GM06990 (cell line): ENCODE measurements around the gene ZFP57.

ENCODE experiments used
- DNase-seq: peaks from one replicate; pipeline ENCODE4 v3.0.0-alpha.2; 2011; ENCODE audit not compliant: insufficient read length; ENCODE audit errors: extremely low read depth
- H3K27me3 ChIP-seq: replicated peaks from 2 replicates; pipeline ENCODE4 v1.6.0; 2011; ENCODE audit warnings: low read length; ENCODE audit not compliant: control insufficient read depth, insufficient read depth
- H3K36me3 ChIP-seq: 2 replicates; pipeline ENCODE4 v1.5.1; 2011; ENCODE audit warnings: low read length; ENCODE audit not compliant: control insufficient read depth, insufficient read depth
- H3K4me3 ChIP-seq: replicated peaks from 2 replicates; pipeline ENCODE4 v1.5.1; 2011; ENCODE audit warnings: low read depth, mild to moderate bottlenecking, control low read depth, low read length
- CTCF ChIP-seq: IDR thresholded peaks from 2 replicates; pipeline ENCODE4 v1.5.1; 2011; ENCODE audit warnings: low read length, control low read depth, mild to moderate bottlenecking, inconsistent platforms; ENCODE audit not compliant: insufficient read depth, poor library complexity, severe bottlenecking

The ZFP57 gene

GRCh38 chr6:29705389-29706231, 24.7 kb upstream of the ZFP57 start:
- no peak for DNase-seq
- no peaks in the 10 kb centered on the region for H3K36me3 ChIP-seq
- H3K4me3 ChIP-seq = no peak overlapping the region
- peak; percentile 49 for TF ChIP-seq CTCF
- no peaks in the 10 kb centered on the region for H3K27me3 ChIP-seq

GRCh38 chr6:29702519-29703103, 21.7 kb upstream of the ZFP57 start:
- Histone ChIP-seq H3K36me3 (no peaks in the 10 kb centered on the region), H3K4me3 (no peak overlapping the region), H3K27me3 (no peaks in the 10 kb centered on the region)
- TF ChIP-seq CTCF = peak; percentile 91
- peak; percentile 62 for DNase-seq

GRCh38 chr6:29696147-29697125, 15.5 kb upstream of the ZFP57 start:
- H3K27me3 ChIP-seq = no peaks in the 10 kb centered on the region; the same call in 1 of the 2 replicates
- no peak for DNase-seq
- TF ChIP-seq CTCF = peak; percentile 80
- H3K4me3 ChIP-seq = no peak overlapping the region
- no peaks in the 10 kb centered on the region for H3K36me3 ChIP-seq

GRCh38 chr6:29694637-29695036, 13.7 kb upstream of the ZFP57 start:
- no peak for TF ChIP-seq CTCF
- Histone ChIP-seq H3K27me3 (no peaks in the 10 kb centered on the region; the same call in 1 of the 2 replicates), H3K36me3 (no peaks in the 10 kb centered on the region), H3K4me3 (no peak overlapping the region)
- DNase-seq = no peak

GRCh38 chr6:29685718-29686326, 4.9 kb upstream of the ZFP57 start:
- H3K36me3 ChIP-seq = no peaks in the 10 kb centered on the region
- no peak for DNase-seq
- no peak for TF ChIP-seq CTCF
- H3K4me3 ChIP-seq = no peak overlapping the region
- no peaks in the 10 kb centered on the region for H3K27me3 ChIP-seq
